B cell (primary cell): ENCODE results near the gene QRFP. TPM values are rescaled to one million over a fixed set of nuclear protein-coding genes. Genes with fewer than 3 reads are reported as not detected.
A peak's percentile ranks its signal among the peaks of the same experiment; 100 is the strongest.

Experiments used
- ATAC-seq: fragments of 200-7000 bp; cut with Tn5 transposase; one replicate; pipeline ENCODE4 v1.10.0; 2021; ENCODE audit warnings: low read depth, mild to moderate bottlenecking, moderate number of reproducible peaks, moderate library complexity
- CTCF ChIA-PET: fragments of 350-600 bp; sonication (Branson Sonifier 250); formaldehyde crosslinking; loops from one replicate; lab custom pipeline; 2021; ENCODE audit warnings: antibody characterized with exemption, inconsistent platforms; lab: Charles Lee
- POLR2A ChIA-PET: fragments of 350-600 bp; sonication (Branson Sonifier 250); formaldehyde crosslinking; loops from one replicate; lab custom pipeline; 2021; ENCODE audit warnings: antibody characterized with exemption; lab: Charles Lee
- DNase-seq: peaks from one replicate; pipeline ENCODE4 v3.0.0; 2013
- H2AFZ ChIP-seq: 2 replicates; pipeline ENCODE4 v1.6.1; 2012; ENCODE audit warnings: mild to moderate bottlenecking, low read depth, low read length; ENCODE audit not compliant: insufficient read depth, poor library complexity, severe bottlenecking
- H3K27ac ChIP-seq, 2 donors: 1 replicate in 1 of 2; 2 replicates in 1 of 2; pipeline ENCODE4 v1.5.1; 2012 to 2013; ENCODE audit warnings: low read length in 2 of 2, mild to moderate bottlenecking in 2 of 2, moderate library complexity in 1 of 2
- H3K27me3 ChIP-seq, 4 experiments: fragments of 200-600 bp in 1 of 4; sonication (generic) in 1 of 4; replicated peaks in 1 of 4; 1 replicate in 2 of 4; 2 replicates in 2 of 4; pipeline versions ENCODE4 v1.6.1 to v1.7.0; 2013 to 2016; ENCODE audit warnings: low read length in 3 of 4, mild to moderate bottlenecking in 2 of 4, mixed read lengths in 1 of 4, moderate library complexity in 1 of 4; ENCODE audit not compliant: insufficient read depth in 4 of 4, control insufficient read depth in 3 of 4; ENCODE audit errors: control extremely low read depth in 1 of 4
- H3K36me3 ChIP-seq, 2 experiments: replicated peaks in 1 of 2; 1 replicate in 1 of 2; 2 replicates in 1 of 2; pipeline versions ENCODE4 v1.6.1 to v1.7.1; 2013; ENCODE audit warnings: low read length in 1 of 2; ENCODE audit not compliant: insufficient read depth in 2 of 2, control insufficient read depth in 1 of 2; ENCODE audit errors: control extremely low read depth in 1 of 2, extremely low read depth in 1 of 2
- H3K4me1 ChIP-seq, 2 donors: fragments of 200-600 bp in 1 of 2; sonication (generic) in 1 of 2; 1 replicate in 1 of 2; 2 replicates in 1 of 2; pipeline versions ENCODE4 v1.5.1 to v1.6.1; 2013 to 2017; ENCODE audit warnings: low read length in 2 of 2; ENCODE audit not compliant: control insufficient read depth in 2 of 2, insufficient read depth in 2 of 2
- H3K4me2 ChIP-seq: replicated peaks from 2 replicates; pipeline ENCODE3; 2012; ENCODE audit warnings: mild to moderate bottlenecking, low read depth, low read length; ENCODE audit not compliant: poor library complexity, severe bottlenecking
- H3K4me3 ChIP-seq, 5 experiments: fragments of 200-600 bp in 1 of 5; sonication (generic) in 1 of 5; 1 replicate in 3 of 5; 2 replicates in 2 of 5; pipeline versions ENCODE4 v1.5.1 to v1.7.0; 2011 to 2016; ENCODE audit warnings: low read length in 4 of 5, mild to moderate bottlenecking in 4 of 5, low read depth in 2 of 5, control low read depth in 1 of 5, moderate library complexity in 1 of 5; ENCODE audit not compliant: insufficient read depth in 1 of 5; ENCODE audit errors: control extremely low read depth in 1 of 5, extremely low read depth in 1 of 5
- H3K79me2 ChIP-seq: fragments of 200-600 bp; sonication (generic); one replicate; pipeline ENCODE4 v1.6.0; 2016; ENCODE audit warnings: low read length; ENCODE audit not compliant: control insufficient read depth, insufficient read depth
- H3K9ac ChIP-seq: fragments of 200-600 bp; sonication (generic); 2 replicates; pipeline ENCODE4 v1.6.1; 2017; ENCODE audit warnings: mild to moderate bottlenecking, low read length, moderate library complexity
- H3K9me3 ChIP-seq, 3 donors: one replicate each; pipeline versions ENCODE4 v1.6.1 to v1.7.1; 2013; ENCODE audit warnings: low read length in 2 of 3; ENCODE audit not compliant: control insufficient read depth in 2 of 3, insufficient read depth in 1 of 3; ENCODE audit errors: control extremely low read depth in 1 of 3
- H4K20me1 ChIP-seq: 2 replicates; pipeline ENCODE4 v1.6.0; 2012; ENCODE audit warnings: mild to moderate bottlenecking, low read length; ENCODE audit not compliant: insufficient read depth, control insufficient read depth, poor library complexity, severe bottlenecking
- H3K27ac Mint-ChIP-seq: one replicate; pipeline ENCODE4 v1.8.0; 2021; ENCODE audit warnings: mixed read lengths
- H3K27me3 Mint-ChIP-seq: one replicate; pipeline ENCODE4 v1.8.0; 2021; ENCODE audit warnings: mixed read lengths
- H3K4me1 Mint-ChIP-seq: one replicate; pipeline ENCODE4 v1.8.0; 2021; ENCODE audit warnings: mixed read lengths
- H3K4me3 Mint-ChIP-seq: one replicate; pipeline ENCODE4 v1.8.0; 2021; ENCODE audit warnings: mixed read lengths
- H3K9me3 Mint-ChIP-seq: one replicate; pipeline ENCODE4 v1.8.0; 2022; ENCODE audit warnings: mixed read lengths; ENCODE audit not compliant: insufficient read depth
- CTCF ChIP-seq: fragments of 200-600 bp; IDR thresholded peaks from one replicate; pipeline ENCODE4 v1.8.0; 2022; ENCODE audit warnings: antibody characterized with exemption, mild to moderate bottlenecking
- EZH2 ChIP-seq: IDR thresholded peaks from 2 replicates; pipeline ENCODE4 v1.6.1; 2012; ENCODE audit warnings: borderline replicate concordance, low read depth, mild to moderate bottlenecking, moderate library complexity, low read length; ENCODE audit not compliant: insufficient read depth, poor library complexity, severe bottlenecking
- WGBS: methylation state at CpG from one replicate; pipeline ENCODE4 v1.1.5; 2013; ENCODE audit warnings: missing lambda C conversion rate; ENCODE audit not compliant: insufficient coverage; 5-methylcytosine and 5-hydroxymethylcytosine counted together
- intact Hi-C: fragments of 100-400 bp; cut with micrococcal nuclease; formaldehyde crosslinking; loops from one replicate; pipeline ENCODE4 v1.10.0; 2022
- polyA plus RNA-seq: library from polyadenylated mRNA; depleted of rRNA; stranded (reverse); fragments of >200 nt; gene quantifications from 2 replicates; pipeline ENCODE4 v1.2.3, GENCODE V29; 2012
- total RNA-seq, 2 donors: library from RNA; stranded (reverse); fragments of 120-200 nt in 1 of 2; gene quantifications; 1 replicate in 1 of 2; 2 replicates in 1 of 2; pipeline versions ENCODE4 v1.2.3 to v1.2.4, GENCODE V29; 2013 to 2022

Gene QRFP
- total and polyA plus RNA-seq, 2 donors (not counting 1 experiment from before 2014, with no cell fraction given), result 0.07 TPM; not detected in 1

GRCh38 chr9:130894546-130894945, 2.1 kb downstream of the QRFP start:
- 92% methylated on average over 7 of the region's 7 CpGs for WGBS
- ATAC-seq (no peak), DNase-seq (no peak)
- Mint-ChIP-seq H3K27me3 (no peaks in the 10 kb centered on the region), H3K4me3 (no peak overlapping the region), H3K4me1 (peaks cover 6% of the 10 kb centered on the region), H3K9me3 (no peaks in the 10 kb centered on the region), H3K27ac (no peak overlapping the region)
- TF ChIP-seq EZH2 (no peak), CTCF (no peak)
- Histone ChIP-seq H3K27ac (no peak overlapping the region), H4K20me1 (no peaks in the 10 kb centered on the region), H3K27me3 (no peaks in the 10 kb centered on the region), H3K4me2 (no peak overlapping the region), H3K4me1 (peaks cover 0 to 10% of the 10 kb centered on the region in 2 donors), H3K79me2 (no peaks in the 10 kb centered on the region), H3K36me3 (peaks cover 0 to 6% of the 10 kb centered on the region in 2 experiments), H3K9ac (no peak overlapping the region), H2AFZ (no peak overlapping the region), H3K9me3 (no peaks in the 10 kb centered on the region), H3K4me3 (no peak overlapping the region)
- POLR2A ChIA-PET, result no interaction called here
- intact Hi-C loops, result no loop called here
- CTCF ChIA-PET, result interaction anchor here (2.1 kb wide), 1 partner anchor 152 kb away, joined by 12 read pairs; no protein-coding TSS in a partner anchor

GRCh38 chr9:130893341-130894101, 3.1 kb downstream of the QRFP start:
- H3K9me3 Mint-ChIP-seq, result no peaks in the 10 kb centered on the region
- Histone ChIP-seq H3K79me2 (no peaks in the 10 kb centered on the region), H3K4me2 (peak overlapping the region; percentile 51), H3K36me3 (peaks cover 0 to 6% of the 10 kb centered on the region in 2 experiments), H3K4me1 (peaks cover 0 to 10% of the 10 kb centered on the region in 2 donors), H3K9ac (no peak overlapping the region), H3K27me3 (no peaks in the 10 kb centered on the region), H3K27ac (no peak overlapping the region), H4K20me1 (no peaks in the 10 kb centered on the region), H3K9me3 (no peaks in the 10 kb centered on the region), H2AFZ (peak overlapping the region; percentile 38), H3K4me3 (peak overlapping the region in 1 of 5 experiments; percentile 9)
- H3K4me1 Mint-ChIP-seq, result peaks cover 6% of the 10 kb centered on the region
- H3K4me3 Mint-ChIP-seq, result peak overlapping the region; percentile 50
- ChIA-PET CTCF (interaction anchor here (0.6 to 2.1 kb wide), 3 partner anchors 27 to 153 kb away, joined by 3 to 12 read pairs (median 3); no protein-coding TSS in a partner anchor), POLR2A (interaction anchor here (0.6 kb wide), 1 partner anchor 26 kb away, joined by 6 read pairs; no protein-coding TSS in a partner anchor)
- TF ChIP-seq EZH2 (no peak), CTCF (no peak)
- no peaks in the 10 kb centered on the region for H3K27me3 Mint-ChIP-seq
- 62% methylated on average over 33 of the region's 34 CpGs for WGBS
- intact Hi-C loops, result no loop called here
- DNase-seq (peak; percentile 34), ATAC-seq (peak; percentile 47)
- H3K27ac Mint-ChIP-seq, result no peak overlapping the region
